ENCODE data around the gene MCL1.

GRCh38 chr1:150621497-150622302, 42.3 kb upstream of the MCL1 start:
- TF ChIP-seq EZH2phosphoT487 (IDR thresholded peaks at IDR 0.05; ENCODE audit: borderline replicate concordance), result no peak
- TF ChIP-seq, protein P1, sequence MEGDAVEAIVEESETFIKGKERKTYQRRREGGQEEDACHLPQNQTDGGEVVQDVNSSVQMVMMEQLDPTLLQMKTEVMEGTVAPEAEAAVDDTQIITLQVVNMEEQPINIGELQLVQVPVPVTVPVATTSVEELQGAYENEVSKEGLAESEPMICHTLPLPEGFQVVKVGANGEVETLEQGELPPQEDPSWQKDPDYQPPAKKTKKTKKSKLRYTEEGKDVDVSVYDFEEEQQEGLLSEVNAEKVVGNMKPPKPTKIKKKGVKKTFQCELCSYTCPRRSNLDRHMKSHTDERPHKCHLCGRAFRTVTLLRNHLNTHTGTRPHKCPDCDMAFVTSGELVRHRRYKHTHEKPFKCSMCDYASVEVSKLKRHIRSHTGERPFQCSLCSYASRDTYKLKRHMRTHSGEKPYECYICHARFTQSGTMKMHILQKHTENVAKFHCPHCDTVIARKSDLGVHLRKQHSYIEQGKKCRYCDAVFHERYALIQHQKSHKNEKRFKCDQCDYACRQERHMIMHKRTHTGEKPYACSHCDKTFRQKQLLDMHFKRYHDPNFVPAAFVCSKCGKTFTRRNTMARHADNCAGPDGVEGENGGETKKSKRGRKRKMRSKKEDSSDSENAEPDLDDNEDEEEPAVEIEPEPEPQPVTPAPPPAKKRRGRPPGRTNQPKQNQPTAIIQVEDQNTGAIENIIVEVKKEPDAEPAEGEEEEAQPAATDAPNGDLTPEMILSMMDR (conservative IDR thresholded peaks at IDR 0.05; ENCODE audit: low read length), result peak; percentile 75
